Coronary artery (tissue), 2 donors: ENCODE results near the gene TOR4A.
A peak's percentile ranks its signal among the peaks of the same experiment; 100 is the strongest.

Source experiments
- DNase-seq: peaks from one replicate; pipeline ENCODE4 v3.0.0-alpha.2; 2017; ENCODE audit warnings: low spot score
- H3K27ac ChIP-seq, 2 donors: fragments of 200-600 bp; sonication (generic); one replicate each; pipeline ENCODE4 v1.5.1; 2016 to 2019
- H3K4me3 ChIP-seq: fragments of 200-600 bp; sonication (generic); 2 replicates; pipeline ENCODE4 v1.5.1; 2016; ENCODE audit warnings: mild to moderate bottlenecking, moderate library complexity
- TF ChIP-seq, protein P1 (sequence below): fragments of 200-600 bp; sonication (generic); IDR thresholded peaks from one replicate; pipeline ENCODE4 v1.5.1; 2019; ENCODE audit warnings: antibody characterized with exemption

Gene TOR4A

DNA sequence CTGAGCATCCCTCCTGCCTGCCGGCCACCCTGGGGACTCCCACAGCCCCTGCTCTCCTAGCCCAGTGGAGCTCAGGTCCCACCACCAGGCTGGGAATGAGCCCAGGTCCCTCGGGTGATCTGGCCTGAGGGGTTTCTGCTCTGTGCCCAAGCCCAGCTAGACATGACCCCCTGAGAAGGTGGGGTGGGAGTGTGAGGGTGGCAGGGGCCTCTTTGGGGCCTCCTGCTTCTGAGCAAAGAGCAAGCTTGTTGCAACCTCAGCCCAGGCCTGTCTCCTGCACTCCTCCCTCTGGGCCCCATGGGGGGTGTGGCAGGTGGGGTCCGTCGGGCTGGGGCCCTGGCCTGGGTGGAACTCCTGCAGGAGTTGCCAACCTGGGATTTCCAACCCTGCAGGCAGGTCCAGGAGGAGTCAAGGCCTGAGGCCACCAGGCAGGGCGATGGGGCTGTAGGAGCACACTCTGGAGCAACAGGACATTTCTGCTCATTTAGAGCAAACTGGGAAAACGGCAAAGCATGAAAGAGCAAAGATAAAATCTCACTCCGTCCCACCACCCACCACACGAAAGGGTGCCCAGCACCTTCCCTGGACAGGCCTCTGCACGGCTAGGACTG is 35.9 kb downstream of the TOR4A start:
- Histone ChIP-seq H3K4me3 (no peak overlapping the region), H3K27ac (no peak overlapping the region)
- TF ChIP-seq, protein P1, sequence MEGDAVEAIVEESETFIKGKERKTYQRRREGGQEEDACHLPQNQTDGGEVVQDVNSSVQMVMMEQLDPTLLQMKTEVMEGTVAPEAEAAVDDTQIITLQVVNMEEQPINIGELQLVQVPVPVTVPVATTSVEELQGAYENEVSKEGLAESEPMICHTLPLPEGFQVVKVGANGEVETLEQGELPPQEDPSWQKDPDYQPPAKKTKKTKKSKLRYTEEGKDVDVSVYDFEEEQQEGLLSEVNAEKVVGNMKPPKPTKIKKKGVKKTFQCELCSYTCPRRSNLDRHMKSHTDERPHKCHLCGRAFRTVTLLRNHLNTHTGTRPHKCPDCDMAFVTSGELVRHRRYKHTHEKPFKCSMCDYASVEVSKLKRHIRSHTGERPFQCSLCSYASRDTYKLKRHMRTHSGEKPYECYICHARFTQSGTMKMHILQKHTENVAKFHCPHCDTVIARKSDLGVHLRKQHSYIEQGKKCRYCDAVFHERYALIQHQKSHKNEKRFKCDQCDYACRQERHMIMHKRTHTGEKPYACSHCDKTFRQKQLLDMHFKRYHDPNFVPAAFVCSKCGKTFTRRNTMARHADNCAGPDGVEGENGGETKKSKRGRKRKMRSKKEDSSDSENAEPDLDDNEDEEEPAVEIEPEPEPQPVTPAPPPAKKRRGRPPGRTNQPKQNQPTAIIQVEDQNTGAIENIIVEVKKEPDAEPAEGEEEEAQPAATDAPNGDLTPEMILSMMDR = no peak
- DNase-seq = peak; percentile 62

DNA sequence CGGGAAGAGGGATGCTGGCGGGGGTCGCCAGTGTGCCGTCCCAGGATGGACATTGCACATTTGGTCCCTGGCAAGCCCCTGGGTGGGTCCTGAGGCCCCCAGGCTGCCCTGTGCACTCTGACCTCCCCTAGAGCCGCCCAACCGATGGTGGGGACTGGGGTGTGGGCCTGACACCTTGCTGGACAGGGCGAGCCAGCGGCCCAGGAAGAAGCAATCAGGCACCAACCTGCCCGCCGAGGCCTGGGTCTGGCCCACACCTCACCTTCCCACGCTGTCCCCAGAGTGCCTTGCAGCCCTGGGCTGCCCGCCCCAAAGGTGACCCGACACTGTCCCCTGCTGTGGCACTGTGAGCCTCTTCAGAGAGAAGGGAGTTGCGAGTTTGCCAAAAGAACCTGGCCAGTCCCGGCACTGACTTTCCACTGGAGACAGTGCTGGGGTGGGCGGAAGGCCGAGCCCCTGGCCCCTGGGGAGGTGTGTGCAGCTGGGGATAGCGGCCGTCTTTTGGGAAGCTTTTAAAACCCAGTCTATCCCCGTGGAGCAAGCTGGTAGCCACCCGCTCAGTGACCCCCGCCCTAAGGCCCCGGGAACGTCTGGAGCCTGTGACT is 36.5 kb downstream of the TOR4A start:
- Histone ChIP-seq H3K4me3 (no peak overlapping the region), H3K27ac (peak overlapping the region in 1 of 2 donors; percentile 4)
- peak; percentile 60 for DNase-seq
- TF ChIP-seq, protein P1 = no peak

GRCh38 chr9:137314561-137315560 is 37.3 kb downstream of the TOR4A start:
- TF ChIP-seq, protein P1 = no peak
- H3K27ac ChIP-seq = peak overlapping the region in 1 of 2 donors; percentile 7
- peak; percentile 67 for DNase-seq
- H3K4me3 ChIP-seq = no peak overlapping the region

DNA sequence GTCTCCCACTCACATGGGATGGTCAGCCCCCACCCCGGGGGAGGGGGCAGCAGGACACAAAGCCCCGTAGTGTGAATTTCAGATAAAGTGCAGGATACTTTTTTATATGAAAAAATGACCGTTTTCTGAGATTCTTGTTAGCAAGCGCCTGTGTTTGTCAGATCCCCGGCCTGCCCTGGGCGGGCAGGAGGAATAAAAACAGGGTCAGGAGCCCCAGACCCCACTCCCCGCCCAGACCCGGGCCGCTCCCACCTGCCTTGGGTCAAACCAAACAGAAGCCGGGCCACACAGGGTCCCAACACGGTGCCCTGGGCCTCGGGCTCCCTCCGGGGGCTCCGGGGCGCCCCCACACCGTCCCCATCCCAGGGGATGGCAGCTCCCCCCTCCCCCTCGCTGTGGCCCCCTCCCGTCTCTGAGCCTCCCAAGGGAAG is 38.1 kb downstream of the TOR4A start:
- peak; percentile 71 for DNase-seq
- peak overlapping the region in 1 of 2 donors; percentile 7 for H3K27ac ChIP-seq
- peak overlapping the region; percentile 68 for H3K4me3 ChIP-seq
- TF ChIP-seq, protein P1 = no peak

GRCh38 chr9:137316012-137316981 is 38.8 kb downstream of the TOR4A start:
- H3K4me3 ChIP-seq = peak overlapping the region; percentile 68
- peak; percentile 71 for DNase-seq
- peak overlapping the region in 1 of 2 donors; percentile 6 for H3K27ac ChIP-seq
- TF ChIP-seq, protein P1 = no peak
